22Rv1 (cell line): ENCODE measurements around the gene AKR1A1.
"Not testable (repeated sequence)": the region's sequence is repeated elsewhere in the genome, so short reads cannot be mapped to it uniquely, and the experiment has no call there.

Experiments used
- CTCF ChIP-seq: fragments of 450-650 bp; IDR thresholded peaks from 2 replicates; pipeline ENCODE4 v1.5.1; 2017; ENCODE audit warnings: mild to moderate bottlenecking
- ZFX ChIP-seq: fragments of 450-650 bp; IDR thresholded peaks from 2 replicates; pipeline ENCODE4 v1.6.1; 2017; ENCODE audit warnings: antibody characterized with exemption, borderline replicate concordance

- TF ChIP-seq CTCF, ZFX: not testable (repeated sequence)
Observed at GRCh38 chr1:45513532-45514260, 36.9 kb upstream of the AKR1A1 start.
